ENCODE data around the gene RASEF. TPM values are rescaled to one million over a fixed set of nuclear protein-coding genes. Genes with fewer than 3 reads are reported as not detected.
"Not testable (repeated sequence)": the region's sequence is repeated elsewhere in the genome, so short reads cannot be mapped to it uniquely, and the experiment has no call there.

The RASEF gene
- total and polyA plus RNA-seq, 3 donors from 2014 or later, result 2.7 to 10.8 (median 9.1) TPM

GRCh38 chr9:83081010-83081409 is 18.1 kb upstream of the RASEF start:
- no peak for TF ChIP-seq POLR2A (IDR thresholded peaks at IDR 0.05)
- TF ChIP-seq CTCF (IDR thresholded peaks at IDR 0.05), result no peak
- H3K27me3 ChIP-seq, result no peaks in the 10 kb centered on the region
- H3K27ac ChIP-seq, result no peak overlapping the region
- no peaks in the 10 kb centered on the region for H3K4me1 ChIP-seq
- WGBS, 2 donors, result 64 to 79% methylated on average over 3 of the region's 3 CpGs
- intact Hi-C loops (cut with DNase I; ENCODE audit: low total_unique reads), result no loop called here
- no peaks in the 10 kb centered on the region for H3K9me3 ChIP-seq
- no peak overlapping the region for H3K4me3 ChIP-seq
- no peaks in the 10 kb centered on the region for H3K36me3 ChIP-seq (ENCODE audit: low read depth, missing control alignments)
- no peak for DNase-seq

- H3K27me3 ChIP-seq; DNase-seq; H3K4me1 ChIP-seq; H3K4me3 ChIP-seq; intact Hi-C loops (cut with DNase I; ENCODE audit: low total_unique reads); H3K36me3 ChIP-seq (ENCODE audit: low read depth, missing control alignments); H3K9me3 ChIP-seq; H3K27ac ChIP-seq: not testable (repeated sequence)
- 93 to 96% methylated on average over 7 of the region's 7 CpGs for WGBS, 2 donors
Measured at GRCh38 chr9:83075932-83076331, 13.0 kb upstream of the RASEF start.

- DNase-seq; H3K4me1 ChIP-seq; H3K36me3 ChIP-seq (ENCODE audit: low read depth, missing control alignments); H3K27me3 ChIP-seq; H3K4me3 ChIP-seq; H3K27ac ChIP-seq; H3K9me3 ChIP-seq; intact Hi-C loops (cut with DNase I; ENCODE audit: low total_unique reads): not testable (repeated sequence)
Measured at GRCh38 chr9:83072498-83072897, 9.6 kb upstream of the RASEF start.

GRCh38 chr9:83071626-83072025 is 8.7 kb upstream of the RASEF start:
- no peaks in the 10 kb centered on the region for H3K4me1 ChIP-seq
- WGBS, 2 donors, result 87 to 93% methylated on average over 2 of the region's 2 CpGs
- no peak overlapping the region for H3K27ac ChIP-seq
- no peak for DNase-seq
- H3K4me3 ChIP-seq, result no peak overlapping the region
- no peaks in the 10 kb centered on the region for H3K27me3 ChIP-seq
- TF ChIP-seq CTCF (IDR thresholded peaks at IDR 0.05), result no peak
- TF ChIP-seq POLR2A (IDR thresholded peaks at IDR 0.05), result no peak
- no peaks in the 10 kb centered on the region for H3K36me3 ChIP-seq (ENCODE audit: low read depth, missing control alignments)
- intact Hi-C loops (cut with DNase I; ENCODE audit: low total_unique reads), result no loop called here
- H3K9me3 ChIP-seq, result no peaks in the 10 kb centered on the region

GRCh38 chr9:83070261-83070660 is 7.3 kb upstream of the RASEF start:
- Histone ChIP-seq H3K4me3 (no peak overlapping the region), H3K36me3 (ENCODE audit: low read depth, missing control alignments) (no peaks in the 10 kb centered on the region), H3K9me3 (no peaks in the 10 kb centered on the region), H3K27me3 (no peaks in the 10 kb centered on the region), H3K27ac (no peak overlapping the region), H3K4me1 (no peaks in the 10 kb centered on the region)
- no peak for DNase-seq
- no peak for TF ChIP-seq POLR2A (IDR thresholded peaks at IDR 0.05)
- TF ChIP-seq CTCF (IDR thresholded peaks at IDR 0.05), result no peak
- intact Hi-C loops (cut with DNase I; ENCODE audit: low total_unique reads), result no loop called here

- DNase-seq, result no peak
- no peaks in the 10 kb centered on the region for H3K36me3 ChIP-seq (ENCODE audit: low read depth, missing control alignments)
- no peaks in the 10 kb centered on the region for H3K27me3 ChIP-seq
- 73 to 84% methylated on average over 1 of the region's 1 CpG for WGBS, 2 donors
- no peak overlapping the region for H3K4me3 ChIP-seq
- H3K27ac ChIP-seq, result no peak overlapping the region
- no peaks in the 10 kb centered on the region for H3K4me1 ChIP-seq
- intact Hi-C loops (cut with DNase I; ENCODE audit: low total_unique reads), result no loop called here
- TF ChIP-seq CTCF (IDR thresholded peaks at IDR 0.05) (no peak), POLR2A (IDR thresholded peaks at IDR 0.05) (no peak)
- no peaks in the 10 kb centered on the region for H3K9me3 ChIP-seq
Measured at GRCh38 chr9:83069651-83070050, 6.7 kb upstream of the RASEF start.

Data from testis (tissue), 3 donors.